K562 (cell line): ENCODE results near the gene LRRC4B. TPM values are rescaled to one million over a fixed set of nuclear protein-coding genes. Genes with fewer than 3 reads are reported as not detected.

Experiments
- BCL6 ChIP-seq: fragments of 250-450 bp; sonication (Bioruptor Pico); IDR thresholded peaks from 2 replicates; pipeline ENCODE4 v1.4.0; 2020
- CAMTA2 ChIP-seq: fragments of 250-450 bp; sonication (Bioruptor Pico); conservative IDR thresholded peaks from 2 replicates; pipeline ENCODE4 v1.5.1; 2022
- ETV6 ChIP-seq, 3 experiments: fragments of 150-350 bp in 1 of 3; sonication (generic) in 1 of 3; formaldehyde crosslinking in 1 of 3; IDR thresholded peaks; 2 replicates each; pipeline versions ENCODE4 v1.6.1 to v1.8.0; 2014 to 2022; ENCODE audit warnings: borderline replicate concordance in 2 of 3, low read depth in 2 of 3, antibody characterized with exemption in 1 of 3, low read length in 1 of 3, mild to moderate bottlenecking in 1 of 3, missing genetic modification reagents in 1 of 3
- MGA ChIP-seq: fragments of 450-650 bp; IDR thresholded peaks from 2 replicates; pipeline ENCODE4 v1.6.1; 2016; ENCODE audit warnings: mild to moderate bottlenecking, moderate library complexity
- STAG1 ChIP-seq: sonication (generic); formaldehyde crosslinking; IDR thresholded peaks from 2 replicates; pipeline ENCODE4 v1.5.0; 2020; ENCODE audit warnings: missing genetic modification reagents, borderline replicate concordance
- SUPT5H ChIP-seq: fragments of 450-650 bp; IDR thresholded peaks from 2 replicates; pipeline ENCODE4 v1.6.1; 2016
- TRIM24 ChIP-seq, 2 experiments: fragments of 450-650 bp; IDR thresholded peaks; 2 replicates each; pipeline ENCODE4 v1.6.1; 2016
- ZNF584 ChIP-seq: fragments of 200-800 bp; sonication (Bioruptor generic); IDR thresholded peaks from 2 replicates; pipeline ENCODE4 v1.6.1; 2016; ENCODE audit warnings: low read depth, mild to moderate bottlenecking, missing genetic modification characterization, missing compliant biosample characterization
- ZNF609 ChIP-seq: sonication (generic); formaldehyde crosslinking; IDR thresholded peaks from 2 replicates; pipeline ENCODE4 v1.8.1; 2023; ENCODE audit warnings: missing genetic modification reagents, mild to moderate bottlenecking, borderline replicate concordance
- polyA plus RNA-seq, 8 experiments: library from polyadenylated mRNA; depleted of rRNA in 4 of 8; stranded (reverse) in 5 of 8; unstranded in 3 of 8; fragments of >200 nt; fragmentation: Nextera tagmentation in 2 of 8; fragmentation: Illumina TruSeq in 1 of 8; extraction: Ambion mirVana in 2 of 8; extraction: Trizol in 1 of 8; gene quantifications; 2 replicates each; pipeline versions ENCODE4 v1.2.1 to v1.2.3, GENCODE V29; 2011 to 2014; ENCODE audit warnings: inconsistent platforms in 1 of 8, missing spikeins in 1 of 8
- total RNA-seq, 7 experiments: library from RNA; depleted of rRNA in 6 of 7; stranded (reverse); fragments of >200 nt in 6 of 7; fragmentation: Illumina TruSeq in 2 of 7; extraction: Trizol in 2 of 7; gene quantifications; 2 replicates each; pipeline versions ENCODE4 v1.2.1 to v1.2.3, GENCODE V29; 2011 to 2021; ENCODE audit warnings: low replicate concordance in 1 of 7

Gene LRRC4B
- total and polyA plus RNA-seq, 9 of the 15 experiments (the other 6 are each of a cell fraction or from before 2014, with no cell fraction given), result 0.18 to 9.6 (median 2.9) TPM; not detected in 2

- TF ChIP-seq ZNF609 (no peak), CAMTA2 (no peak), SUPT5H (0 out of 2 replicates have a peak, but pooled peaks have one; percentile 11), MGA (no peak), ETV6 (IDR thresholded peaks at IDR 0.05; ENCODE audit: borderline replicate concordance in 1 of 2, low read depth in 2 of 2, low read length in 1 of 2) (no peak), ETV6 (CRISPR knock-in tag; IDR thresholded peaks at IDR 0.05; ENCODE audit: borderline replicate concordance) (no peak), TRIM24 (IDR thresholded peaks at IDR 0.05) (no peak), BCL6 (no peak), STAG1 (CRISPR knock-in tag) (no peak), ZNF584 (CRISPR knock-in tag) (no peak)
Observed at GRCh38 chr19:50492303-50493052, 75.8 kb downstream of the LRRC4B start (continued).
